HCT116 (cell line): ENCODE data around the gene PON3.

Experiments
- CTCF ChIP-seq, 3 experiments: fragments of 200-600 bp in 1 of 3; sonication (generic) in 1 of 3; IDR thresholded peaks in 2 of 3; conservative IDR thresholded peaks in 1 of 3; 2 replicates each; pipeline ENCODE4 v1.5.1; 2012 to 2017; ENCODE audit warnings: low read depth in 2 of 3, low read length in 2 of 3, antibody characterized with exemption in 1 of 3, borderline replicate concordance in 1 of 3, control low read depth in 1 of 3, mild to moderate bottlenecking in 1 of 3, mixed read lengths in 1 of 3, mixed run types in 1 of 3, moderate library complexity in 1 of 3; ENCODE audit not compliant: insufficient read depth in 1 of 3
- POLR2A ChIP-seq: IDR thresholded peaks from 2 replicates; pipeline ENCODE4 v1.7.0; 2011; ENCODE audit warnings: borderline replicate concordance; ENCODE audit not compliant: insufficient read depth, insufficient read length; ENCODE audit errors: extremely low read depth
- YY1 ChIP-seq: IDR thresholded peaks from 2 replicates; pipeline ENCODE4 v1.6.1; 2011; ENCODE audit warnings: low read length, low read depth, moderate library complexity, mild to moderate bottlenecking; ENCODE audit not compliant: insufficient replicate concordance; ENCODE audit errors: extremely low read depth

GRCh38 chr7:95321720-95322119, 74.5 kb downstream of the PON3 start:
- no peak for TF ChIP-seq YY1
- TF ChIP-seq CTCF (IDR thresholded peaks at IDR 0.05 in 2 of 3, conservative IDR thresholded peaks at IDR 0.05 in 1 of 3; ENCODE audit: borderline replicate concordance in 1 of 3, insufficient read depth in 1 of 3, low read depth in 2 of 3, low read length in 2 of 3): no peak
- TF ChIP-seq POLR2A: no peak
